K562 (cell line): ENCODE results near the gene DHX58. TPM values are rescaled to one million over a fixed set of nuclear protein-coding genes. Genes with fewer than 3 reads are reported as not detected.

Experiments
- ARID2 ChIP-seq: fragments of 450-650 bp; IDR thresholded peaks from 2 replicates; pipeline ENCODE4 v1.6.1; 2017; ENCODE audit warnings: antibody characterized with exemption, mild to moderate bottlenecking
- ATF7 ChIP-seq: fragments of 450-650 bp; IDR thresholded peaks from 2 replicates; pipeline ENCODE4 v1.7.1; 2014; ENCODE audit warnings: mild to moderate bottlenecking, moderate library complexity
- CTBP1 ChIP-seq: fragments of 450-650 bp; IDR thresholded peaks from 2 replicates; pipeline ENCODE4 v1.6.1; 2016; ENCODE audit warnings: borderline replicate concordance
- DACH1 ChIP-seq: fragments of 450-650 bp; IDR thresholded peaks from 2 replicates; pipeline ENCODE4 v1.6.1; 2018; ENCODE audit not compliant: partially characterized antibody
- HSF4 ChIP-seq: fragments of 250-450 bp; sonication (Bioruptor Pico); IDR thresholded peaks from 2 replicates; pipeline ENCODE4 v2.1.2; 2022; ENCODE audit warnings: mild to moderate bottlenecking, moderate library complexity, borderline replicate concordance
- RB1 ChIP-seq: fragments of 450-650 bp; IDR thresholded peaks from 2 replicates; pipeline ENCODE4 v1.6.1; 2017; ENCODE audit warnings: low read depth, mild to moderate bottlenecking
- XRCC5 ChIP-seq: fragments of 200-400 bp; formaldehyde crosslinking; IDR thresholded peaks from 2 replicates; pipeline ENCODE4 v1.6.1; 2017; ENCODE audit warnings: low read depth, mild to moderate bottlenecking, low read length
- ZC3H8 ChIP-seq: fragments of 450-650 bp; IDR thresholded peaks from 2 replicates; pipeline ENCODE4 v1.6.1; 2017
- ZEB2 ChIP-seq: fragments of 450-650 bp; IDR thresholded peaks from 2 replicates; pipeline ENCODE4 v1.6.1; 2016
- ZNF197 ChIP-seq: fragments of 200-800 bp; sonication (Bioruptor generic); IDR thresholded peaks from 2 replicates; pipeline ENCODE4 v1.6.1; 2016; ENCODE audit warnings: low read depth, missing genetic modification characterization, missing compliant biosample characterization
- polyA plus RNA-seq, 8 experiments: library from polyadenylated mRNA; depleted of rRNA in 4 of 8; stranded (reverse) in 5 of 8; unstranded in 3 of 8; fragments of >200 nt; fragmentation: Nextera tagmentation in 2 of 8; fragmentation: Illumina TruSeq in 1 of 8; extraction: Ambion mirVana in 2 of 8; extraction: Trizol in 1 of 8; gene quantifications; 2 replicates each; pipeline versions ENCODE4 v1.2.1 to v1.2.3, GENCODE V29; 2011 to 2014; ENCODE audit warnings: inconsistent platforms in 1 of 8, missing spikeins in 1 of 8
- total RNA-seq, 7 experiments: library from RNA; depleted of rRNA in 6 of 7; stranded (reverse); fragments of >200 nt in 6 of 7; fragmentation: Illumina TruSeq in 2 of 7; extraction: Trizol in 2 of 7; gene quantifications; 2 replicates each; pipeline versions ENCODE4 v1.2.1 to v1.2.3, GENCODE V29; 2011 to 2021; ENCODE audit warnings: low replicate concordance in 1 of 7
- TF ChIP-seq, protein P1 (sequence below): fragments of 200-800 bp; sonication (Bioruptor generic); IDR thresholded peaks from 2 replicates; pipeline ENCODE4 v1.6.1; 2017; ENCODE audit warnings: missing genetic modification characterization, missing compliant biosample characterization
- TF ChIP-seq, protein P2 (sequence below): IDR thresholded peaks from 2 replicates; pipeline ENCODE4 v1.6.1; 2016; ENCODE audit warnings: missing genetic modification characterization, missing compliant biosample characterization
- TF ChIP-seq, protein P3 (sequence below), 2 experiments: fragments of 450-650 bp; formaldehyde crosslinking in 1 of 2; IDR thresholded peaks; 2 replicates each; pipeline versions ENCODE4 v1.4.0 to v1.6.1; 2014 to 2020; ENCODE audit warnings: mild to moderate bottlenecking in 2 of 2, borderline replicate concordance in 1 of 2, low read depth in 1 of 2
- TF ChIP-seq, protein P4 (sequence below): conservative IDR thresholded peaks from 2 replicates; pipeline ENCODE4 v1.6.1; 2011; ENCODE audit warnings: low read depth, mild to moderate bottlenecking, low read length; ENCODE audit not compliant: control insufficient read depth

The DHX58 gene
- total and polyA plus RNA-seq, 9 of the 15 experiments (the other 6 are each of a cell fraction or from before 2014, with no cell fraction given), result 0.15 to 3.0 (median 1.4) TPM

DNA sequence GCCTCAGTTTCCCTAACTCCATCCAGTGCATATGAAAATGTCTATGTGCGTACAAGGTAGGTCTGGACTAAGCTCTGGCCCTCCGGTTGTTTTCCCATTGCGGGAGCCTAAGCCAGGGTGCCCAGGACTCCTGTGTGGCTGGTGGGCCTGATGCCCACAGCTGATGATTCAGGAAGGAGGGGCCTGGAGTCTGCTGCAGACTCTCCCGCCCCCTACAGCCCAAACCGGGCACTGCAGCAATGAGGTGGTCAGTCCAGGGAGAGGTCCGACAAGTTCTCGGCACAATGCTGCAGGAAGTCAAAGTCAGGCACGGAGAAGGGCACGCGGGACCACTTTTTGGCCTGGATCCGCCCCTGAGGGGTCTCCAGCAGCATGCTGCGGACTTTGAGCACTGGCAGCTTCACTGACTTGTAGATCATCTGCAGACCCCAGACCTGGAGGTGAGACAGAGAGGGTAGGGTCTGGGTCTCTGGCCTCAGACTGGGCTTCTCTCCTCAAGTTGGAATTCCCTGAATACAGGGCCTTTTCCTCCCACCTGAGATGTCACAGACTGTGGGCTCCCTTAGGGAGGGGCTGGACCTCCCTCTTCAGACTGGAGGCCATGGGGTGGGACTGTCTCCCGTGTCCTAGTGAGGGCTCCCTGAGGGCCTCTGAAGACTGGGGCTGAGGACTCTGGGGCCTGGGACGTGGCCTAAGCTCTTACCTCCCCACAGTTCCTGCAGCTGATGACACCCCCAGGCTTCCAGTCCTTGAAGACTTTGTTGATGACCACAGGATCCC lies 10.8 kb downstream of the DHX58 start (continued):
- TF ChIP-seq, protein P1, sequence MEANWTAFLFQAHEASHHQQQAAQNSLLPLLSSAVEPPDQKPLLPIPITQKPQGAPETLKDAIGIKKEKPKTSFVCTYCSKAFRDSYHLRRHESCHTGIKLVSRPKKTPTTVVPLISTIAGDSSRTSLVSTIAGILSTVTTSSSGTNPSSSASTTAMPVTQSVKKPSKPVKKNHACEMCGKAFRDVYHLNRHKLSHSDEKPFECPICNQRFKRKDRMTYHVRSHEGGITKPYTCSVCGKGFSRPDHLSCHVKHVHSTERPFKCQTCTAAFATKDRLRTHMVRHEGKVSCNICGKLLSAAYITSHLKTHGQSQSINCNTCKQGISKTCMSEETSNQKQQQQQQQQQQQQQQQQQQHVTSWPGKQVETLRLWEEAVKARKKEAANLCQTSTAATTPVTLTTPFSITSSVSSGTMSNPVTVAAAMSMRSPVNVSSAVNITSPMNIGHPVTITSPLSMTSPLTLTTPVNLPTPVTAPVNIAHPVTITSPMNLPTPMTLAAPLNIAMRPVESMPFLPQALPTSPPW (CRISPR knock-in tag), result peak; percentile 53; the same call in 1 of the 2 replicates
- no peak for TF ChIP-seq ZEB2
- no peak for TF ChIP-seq HSF4 (CRISPR knock-in tag)
- TF ChIP-seq ATF7, result 0 out of 2 replicates have a peak, but pooled peaks have one; percentile 27
- peak; percentile 37; the same call in 1 of the 2 replicates for TF ChIP-seq RB1
- no peak for TF ChIP-seq ZC3H8
- peak; percentile 68 for TF ChIP-seq DACH1
- TF ChIP-seq ZNF197 (CRISPR knock-in tag), result no peak
- TF ChIP-seq ARID2, result peak; percentile 80; the same call in 1 of the 2 replicates
- TF ChIP-seq, protein P2, sequence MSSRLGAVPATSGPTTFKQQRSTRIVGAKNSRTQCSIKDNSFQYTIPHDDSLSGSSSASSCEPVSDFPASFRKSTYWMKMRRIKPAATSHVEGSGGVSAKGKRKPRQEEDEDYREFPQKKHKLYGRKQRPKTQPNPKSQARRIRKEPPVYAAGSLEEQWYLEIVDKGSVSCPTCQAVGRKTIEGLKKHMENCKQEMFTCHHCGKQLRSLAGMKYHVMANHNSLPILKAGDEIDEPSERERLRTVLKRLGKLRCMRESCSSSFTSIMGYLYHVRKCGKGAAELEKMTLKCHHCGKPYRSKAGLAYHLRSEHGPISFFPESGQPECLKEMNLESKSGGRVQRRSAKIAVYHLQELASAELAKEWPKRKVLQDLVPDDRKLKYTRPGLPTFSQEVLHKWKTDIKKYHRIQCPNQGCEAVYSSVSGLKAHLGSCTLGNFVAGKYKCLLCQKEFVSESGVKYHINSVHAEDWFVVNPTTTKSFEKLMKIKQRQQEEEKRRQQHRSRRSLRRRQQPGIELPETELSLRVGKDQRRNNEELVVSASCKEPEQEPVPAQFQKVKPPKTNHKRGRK (tag), result no peak
- TF ChIP-seq, protein P3, sequence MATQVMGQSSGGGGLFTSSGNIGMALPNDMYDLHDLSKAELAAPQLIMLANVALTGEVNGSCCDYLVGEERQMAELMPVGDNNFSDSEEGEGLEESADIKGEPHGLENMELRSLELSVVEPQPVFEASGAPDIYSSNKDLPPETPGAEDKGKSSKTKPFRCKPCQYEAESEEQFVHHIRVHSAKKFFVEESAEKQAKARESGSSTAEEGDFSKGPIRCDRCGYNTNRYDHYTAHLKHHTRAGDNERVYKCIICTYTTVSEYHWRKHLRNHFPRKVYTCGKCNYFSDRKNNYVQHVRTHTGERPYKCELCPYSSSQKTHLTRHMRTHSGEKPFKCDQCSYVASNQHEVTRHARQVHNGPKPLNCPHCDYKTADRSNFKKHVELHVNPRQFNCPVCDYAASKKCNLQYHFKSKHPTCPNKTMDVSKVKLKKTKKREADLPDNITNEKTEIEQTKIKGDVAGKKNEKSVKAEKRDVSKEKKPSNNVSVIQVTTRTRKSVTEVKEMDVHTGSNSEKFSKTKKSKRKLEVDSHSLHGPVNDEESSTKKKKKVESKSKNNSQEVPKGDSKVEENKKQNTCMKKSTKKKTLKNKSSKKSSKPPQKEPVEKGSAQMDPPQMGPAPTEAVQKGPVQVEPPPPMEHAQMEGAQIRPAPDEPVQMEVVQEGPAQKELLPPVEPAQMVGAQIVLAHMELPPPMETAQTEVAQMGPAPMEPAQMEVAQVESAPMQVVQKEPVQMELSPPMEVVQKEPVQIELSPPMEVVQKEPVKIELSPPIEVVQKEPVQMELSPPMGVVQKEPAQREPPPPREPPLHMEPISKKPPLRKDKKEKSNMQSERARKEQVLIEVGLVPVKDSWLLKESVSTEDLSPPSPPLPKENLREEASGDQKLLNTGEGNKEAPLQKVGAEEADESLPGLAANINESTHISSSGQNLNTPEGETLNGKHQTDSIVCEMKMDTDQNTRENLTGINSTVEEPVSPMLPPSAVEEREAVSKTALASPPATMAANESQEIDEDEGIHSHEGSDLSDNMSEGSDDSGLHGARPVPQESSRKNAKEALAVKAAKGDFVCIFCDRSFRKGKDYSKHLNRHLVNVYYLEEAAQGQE (IDR thresholded peaks at IDR 0.05; ENCODE audit: borderline replicate concordance), result peak; percentile 84
- TF ChIP-seq, protein P3 (CRISPR knock-in tag; IDR thresholded peaks at IDR 0.05; ENCODE audit: low read depth), result no peak
- TF ChIP-seq, protein P4, sequence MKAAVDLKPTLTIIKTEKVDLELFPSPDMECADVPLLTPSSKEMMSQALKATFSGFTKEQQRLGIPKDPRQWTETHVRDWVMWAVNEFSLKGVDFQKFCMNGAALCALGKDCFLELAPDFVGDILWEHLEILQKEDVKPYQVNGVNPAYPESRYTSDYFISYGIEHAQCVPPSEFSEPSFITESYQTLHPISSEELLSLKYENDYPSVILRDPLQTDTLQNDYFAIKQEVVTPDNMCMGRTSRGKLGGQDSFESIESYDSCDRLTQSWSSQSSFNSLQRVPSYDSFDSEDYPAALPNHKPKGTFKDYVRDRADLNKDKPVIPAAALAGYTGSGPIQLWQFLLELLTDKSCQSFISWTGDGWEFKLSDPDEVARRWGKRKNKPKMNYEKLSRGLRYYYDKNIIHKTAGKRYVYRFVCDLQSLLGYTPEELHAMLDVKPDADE, result no peak
- peak; percentile 48; the same call in 1 of the 2 replicates for TF ChIP-seq CTBP1
- TF ChIP-seq XRCC5, result 0 out of 2 replicates have a peak, but pooled peaks have one; percentile 35
